Lung (tissue), 12 donors: Measurements from ENCODE around the gene SSTR1. TPM values are rescaled to one million over a fixed set of nuclear protein-coding genes. Genes with fewer than 3 reads are reported as not detected.
A peak's percentile ranks its signal among the peaks of the same experiment; 100 is the strongest.

Experiments used
- ATAC-seq: fragments of 200-7000 bp; cut with Tn5 transposase; one replicate; pipeline ENCODE4 v1.9.1; 2020; ENCODE audit warnings: moderate number of reproducible peaks; ENCODE audit not compliant: insufficient read depth, low FRiP score
- DNase-seq, 3 donors: peaks; one replicate each; pipeline ENCODE4 v3.0.0-alpha.2; 2013 to 2017
- H3K27ac ChIP-seq, 2 donors: one replicate each; pipeline ENCODE4 v1.5.1; 2013; ENCODE audit warnings: mild to moderate bottlenecking in 2 of 2, moderate library complexity in 2 of 2, control low read depth in 1 of 2, inconsistent platforms in 1 of 2, low read depth in 1 of 2, low read length in 1 of 2
- H3K27me3 ChIP-seq, 3 donors: one replicate each; pipeline ENCODE4 v1.5.1; 2013; ENCODE audit warnings: low read length in 2 of 3; ENCODE audit not compliant: control insufficient read depth in 3 of 3, insufficient read depth in 3 of 3
- H3K36me3 ChIP-seq, 4 donors: one replicate each; pipeline ENCODE4 v1.5.1; 2013; ENCODE audit warnings: low read length in 4 of 4, mild to moderate bottlenecking in 1 of 4, moderate library complexity in 1 of 4; ENCODE audit not compliant: control insufficient read depth in 4 of 4, insufficient read depth in 4 of 4
- H3K4me1 ChIP-seq, 5 donors: one replicate each; pipeline ENCODE4 v1.5.1; 2013; ENCODE audit warnings: low read length in 5 of 5, mild to moderate bottlenecking in 2 of 5, moderate library complexity in 1 of 5; ENCODE audit not compliant: control insufficient read depth in 5 of 5, insufficient read depth in 5 of 5
- H3K4me3 ChIP-seq: one replicate; pipeline ENCODE4 v1.5.1; 2013; ENCODE audit warnings: mild to moderate bottlenecking, control low read depth, moderate library complexity
- H3K9ac ChIP-seq, 2 donors: one replicate each; pipeline ENCODE4 v1.5.1; 2013; ENCODE audit warnings: low read length in 2 of 2, control low read depth in 1 of 2; ENCODE audit not compliant: insufficient read depth in 1 of 2
- H3K9me3 ChIP-seq, 4 donors: one replicate each; pipeline ENCODE4 v1.5.1; 2013; ENCODE audit warnings: low read length in 3 of 4, mild to moderate bottlenecking in 1 of 4, moderate library complexity in 1 of 4; ENCODE audit not compliant: control insufficient read depth in 4 of 4, insufficient read depth in 3 of 4
- CTCF ChIP-seq: IDR thresholded peaks from 2 replicates; pipeline ENCODE4 v1.5.1; 2012; ENCODE audit warnings: mild to moderate bottlenecking; ENCODE audit errors: control extremely low read depth, extremely low read depth
- WGBS, 2 donors: extraction: QIAGEN DNeasy Blood & Tissue Kit; methylation state at CpG; one replicate each; pipeline ENCODE4 v1.1.7; 2013; 5-methylcytosine and 5-hydroxymethylcytosine counted together
- polyA plus RNA-seq, 2 donors: library from polyadenylated mRNA; stranded (reverse); fragments of 200-250 nt; gene quantifications; one replicate each; pipeline ENCODE4 v1.2.1, GENCODE V29; 2013
- total RNA-seq, 2 donors: library from RNA; depleted of rRNA in 1 of 2; stranded (reverse); fragments of >200 nt in 1 of 2; gene quantifications; one replicate each; pipeline ENCODE4 v1.2.1, GENCODE V29; 2014 to 2021
- donor health status: control.
- donor health status: control.
- donor health status: Bipolar disorder and iron deficiency.
- donor health status: healthy.
- donor health status: DM: yes; HTN: yes; CAD: no.

The SSTR1 gene
- total and polyA plus RNA-seq, 4 donors, result 1.6 to 7.9 (median 3.2) TPM

GRCh38 chr14:38206689-38207376 lies 871 bp upstream of the SSTR1 start:
- WGBS, 2 donors, result 59 to 62% methylated on average over 2 of the region's 2 CpGs
- H3K27me3 ChIP-seq, result peaks cover 4 to 40% (median 39%) of the 10 kb centered on the region in 3 donors
- H3K4me1 ChIP-seq, result peaks cover 0 to 39% (median 14%) of the 10 kb centered on the region in 5 donors
- no peak overlapping the region for H3K9ac ChIP-seq
- no peak overlapping the region for H3K4me3 ChIP-seq
- no peak for TF ChIP-seq CTCF
- H3K27ac ChIP-seq, result no peak overlapping the region
- ATAC-seq (no peak), DNase-seq (no peak)
- H3K36me3 ChIP-seq, result no peaks in the 10 kb centered on the region
- peaks cover 0 to 8% (median 2%) of the 10 kb centered on the region in 4 donors for H3K9me3 ChIP-seq

- no peaks in the 10 kb centered on the region for H3K36me3 ChIP-seq
- DNase-seq, result peak in 1 of 3 donors; percentile 20
- no peak overlapping the region for H3K27ac ChIP-seq
- H3K9me3 ChIP-seq, result peaks cover 0 to 8% (median 2%) of the 10 kb centered on the region in 4 donors
- peaks cover 0 to 39% (median 14%) of the 10 kb centered on the region in 5 donors for H3K4me1 ChIP-seq
- H3K27me3 ChIP-seq, result peaks cover 4 to 45% (median 44%) of the 10 kb centered on the region in 3 donors
- TF ChIP-seq CTCF, result no peak
- ATAC-seq, result no peak
- H3K9ac ChIP-seq, result no peak overlapping the region
- whole genome bisulfite sequencing, 2 donors, result 33 to 37% methylated on average over 5 of the region's 5 CpGs
- H3K4me3 ChIP-seq, result no peak overlapping the region
Measured at GRCh38 chr14:38207377-38207735, 348 bp upstream of the SSTR1 start.

- Histone ChIP-seq H3K36me3 (no peaks in the 10 kb centered on the region), H3K4me1 (peaks cover 0 to 39% (median 14%) of the 10 kb centered on the region in 5 donors), H3K9ac (peak overlapping the region in 1 of 2 donors; percentile 23), H3K27me3 (peaks cover 4 to 56% (median 52%) of the 10 kb centered on the region in 3 donors), H3K9me3 (peaks cover 0 to 8% (median 2%) of the 10 kb centered on the region in 4 donors), H3K27ac (peak overlapping the region in 1 of 2 donors; percentile 63), H3K4me3 (peak overlapping the region; percentile 46)
- TF ChIP-seq CTCF, result no peak
- DNase-seq (peak; percentile 49 to 69 (median 58)), ATAC-seq (peak; percentile 54)
- 0 to 4% methylated on average over 43 to 59 of the region's 59 CpGs for WGBS, 2 donors
Measured at GRCh38 chr14:38208618-38209562, 1.2 kb downstream of the SSTR1 start.
